ENCODE data around the gene ABCF2. TPM values are rescaled to one million over a fixed set of nuclear protein-coding genes. Genes with fewer than 3 reads are reported as not detected.
A peak's percentile ranks its signal among the peaks of the same experiment; 100 is the strongest.

Gene ABCF2
- total and polyA plus RNA-seq, 8 donors = 20.3 to 40.6 (median 25.8) TPM

GRCh38 chr7:151168003-151168786 lies 58.8 kb downstream of the ABCF2 start:
- TF ChIP-seq CTCF (IDR thresholded peaks at IDR 0.05) = peak; percentile 64 to 68
- intact Hi-C loops (cut with DNase I) = no loop called here
- peak in 2 of 4 donors; percentile 33 to 85 for DNase-seq
- Histone ChIP-seq H3K36me3 (no peaks in the 10 kb centered on the region), H3K27ac (no peak overlapping the region), H3K4me1 (peaks cover 11 to 19% of the 10 kb centered on the region in 2 donors), H3K9me3 (no peaks in the 10 kb centered on the region), H3K27me3 (peaks cover 55 to 98% of the 10 kb centered on the region in 2 donors), H3K4me3 (peak overlapping the region; percentile 31 to 33)
- ATAC-seq = peak; percentile 75

- H3K4me1 ChIP-seq = peaks cover 11 to 19% of the 10 kb centered on the region in 2 donors
- H3K4me3 ChIP-seq = peak within 1 kb of the TSS; percentile 31 to 33
- no peaks in the 10 kb centered on the region for H3K9me3 ChIP-seq
- intact Hi-C loops (cut with DNase I) = no loop called here
- peak; percentile 52 for ATAC-seq
- H3K36me3 ChIP-seq = no peaks in the 10 kb centered on the region
- peak in 2 of 4 donors; percentile 50 to 83 for DNase-seq
- peaks cover 55 to 99% of the 10 kb centered on the region in 2 donors for H3K27me3 ChIP-seq
- no peak for TF ChIP-seq CTCF (IDR thresholded peaks at IDR 0.05)
- H3K27ac ChIP-seq = no peak within 1 kb of the TSS
Observed at GRCh38 chr7:151167197-151167961, 59.6 kb downstream of the ABCF2 start, which contains the start of gene GBX1. Gene GBX1 (minus strand): TSS chr7:151167694. CDS start chr7:151167548, 146 bp downstream.

- H3K27me3 ChIP-seq = peaks cover 55 to 92% of the 10 kb centered on the region in 2 donors
- H3K9me3 ChIP-seq = no peaks in the 10 kb centered on the region
- peaks cover 11 to 19% of the 10 kb centered on the region in 2 donors for H3K4me1 ChIP-seq
- TF ChIP-seq CTCF (IDR thresholded peaks at IDR 0.05) = no peak
- no peaks in the 10 kb centered on the region for H3K36me3 ChIP-seq
- peak overlapping the region; percentile 31 to 33 for H3K4me3 ChIP-seq
- ATAC-seq = no peak
- DNase-seq = no peak
- intact Hi-C loops (cut with DNase I) = no loop called here
- no peak overlapping the region for H3K27ac ChIP-seq
Observed at GRCh38 chr7:151166629-151167196, 60.3 kb downstream of the ABCF2 start.

Other genes with a start within 250 kb of the ABCF2 start
- gene KCNH2, start 248.9 kb downstream of the ABCF2 start, total RNA-seq = 1 to 10 TPM in 1 of 2 donors, under 1 TPM in 1; 0.82 to 1.3 TPM
- 1 to 10 TPM; 2.8 to 5.3 (median 4.3) TPM for gene KCNH2, start 248.9 kb downstream of the ABCF2 start, polyA plus RNA-seq (ENCODE audit: insufficient read length in 6 of 6)
- 10 to 100 TPM; 12.1 to 21.8 TPM for gene NOS3, start 236.2 kb downstream of the ABCF2 start, total RNA-seq
- 10 to 100 TPM in 2 of 6 donors, 1 to 10 TPM in 4; 7.5 to 11.3 (median 9.7) TPM for gene NOS3, start 236.2 kb downstream of the ABCF2 start, polyA plus RNA-seq (ENCODE audit: insufficient read length in 6 of 6)
- under 1 TPM; 0.68 to 0.70 TPM for gene ATG9B, start 202.7 kb downstream of the ABCF2 start, total RNA-seq
- 1 to 10 TPM; 3.4 to 7.1 (median 3.8) TPM for gene ATG9B, start 202.7 kb downstream of the ABCF2 start, polyA plus RNA-seq (ENCODE audit: insufficient read length in 6 of 6)
- gene ABCB8, start 198.8 kb downstream of the ABCF2 start, total RNA-seq = 10 to 100 TPM; 47.5 to 52.1 TPM
- 10 to 100 TPM; 20.5 to 32.8 (median 22.4) TPM for gene ABCB8, start 198.8 kb downstream of the ABCF2 start, polyA plus RNA-seq (ENCODE audit: insufficient read length in 6 of 6)
- 1 to 10 TPM; 2.7 to 3.5 TPM for gene ASIC3, start 178.7 kb downstream of the ABCF2 start, total RNA-seq
- gene ASIC3, start 178.7 kb downstream of the ABCF2 start, polyA plus RNA-seq (ENCODE audit: insufficient read length in 6 of 6) = 1 to 10 TPM; 2.3 to 6.0 (median 3.4) TPM
- 10 to 100 TPM; 15.6 to 17.1 TPM for gene CDK5, start 169.3 kb downstream of the ABCF2 start, total RNA-seq
- gene CDK5, start 169.3 kb downstream of the ABCF2 start, polyA plus RNA-seq (ENCODE audit: insufficient read length in 6 of 6) = 10 to 100 TPM; 13.8 to 15.7 (median 14.3) TPM
- gene SLC4A2, start 167.6 kb downstream of the ABCF2 start, total RNA-seq = 100 to 1,000 TPM; 191 to 205 TPM
- 100 to 1,000 TPM in 3 of 6 donors, 10 to 100 TPM in 3; 81.7 to 134 (median 100) TPM for gene SLC4A2, start 167.6 kb downstream of the ABCF2 start, polyA plus RNA-seq (ENCODE audit: insufficient read length in 6 of 6)
- gene FASTK, start 146.4 kb downstream of the ABCF2 start, total RNA-seq = 10 to 100 TPM; 63.5 to 65.7 TPM
- 10 to 100 TPM; 38.2 to 60.7 (median 48.3) TPM for gene FASTK, start 146.4 kb downstream of the ABCF2 start, polyA plus RNA-seq (ENCODE audit: insufficient read length in 6 of 6)
- 10 to 100 TPM; 39.6 to 49.1 TPM for gene TMUB1, start 143.7 kb downstream of the ABCF2 start, total RNA-seq
- gene TMUB1, start 143.7 kb downstream of the ABCF2 start, polyA plus RNA-seq (ENCODE audit: insufficient read length in 6 of 6) = 10 to 100 TPM; 21.2 to 30.9 (median 23.0) TPM
- gene AGAP3, start 140.7 kb downstream of the ABCF2 start, total RNA-seq = 100 to 1,000 TPM; 161 to 167 TPM
- gene AGAP3, start 140.7 kb downstream of the ABCF2 start, polyA plus RNA-seq (ENCODE audit: insufficient read length in 6 of 6) = 100 to 1,000 TPM in 2 of 6 donors, 10 to 100 TPM in 4; 83.3 to 103 (median 98.7) TPM
- gene GBX1, start 59.5 kb downstream of the ABCF2 start, total RNA-seq = not detected
- under 1 TPM in 3 of 6 donors, not detected in 3; 0.24 to 0.42 (median 0.28) TPM for gene GBX1, start 59.5 kb downstream of the ABCF2 start, polyA plus RNA-seq (ENCODE audit: insufficient read length in 6 of 6)
- gene ASB10, start 40.0 kb downstream of the ABCF2 start, total RNA-seq = not detected
- not detected for gene ASB10, start 40.0 kb downstream of the ABCF2 start, polyA plus RNA-seq (ENCODE audit: insufficient read length in 6 of 6)
- gene H2BK1, start 16.7 kb downstream of the ABCF2 start, total RNA-seq = not detected
- not detected for gene H2BK1, start 16.7 kb downstream of the ABCF2 start, polyA plus RNA-seq (ENCODE audit: insufficient read length in 6 of 6)
- gene CHPF2, start 5.3 kb upstream of the ABCF2 start, total RNA-seq = 10 to 100 TPM; 44.0 to 53.8 TPM
- 10 to 100 TPM; 18.1 to 30.9 (median 21.5) TPM for gene CHPF2, start 5.3 kb upstream of the ABCF2 start, polyA plus RNA-seq (ENCODE audit: insufficient read length in 6 of 6)
- 10 to 100 TPM; 45.5 to 49.4 TPM for gene SMARCD3, start 21.5 kb upstream of the ABCF2 start, total RNA-seq
- gene SMARCD3, start 21.5 kb upstream of the ABCF2 start, polyA plus RNA-seq (ENCODE audit: insufficient read length in 6 of 6) = 100 to 1,000 TPM in 4 of 6 donors, 10 to 100 TPM in 2; 86.2 to 130 (median 107) TPM
- gene NUB1, start 114.6 kb upstream of the ABCF2 start, total RNA-seq = 10 to 100 TPM; 40.9 to 42.4 TPM
- gene NUB1, start 114.6 kb upstream of the ABCF2 start, polyA plus RNA-seq (ENCODE audit: insufficient read length in 6 of 6) = 10 to 100 TPM; 68.3 to 81.8 (median 73.8) TPM
- 1 to 10 TPM in 1 of 2 donors, under 1 TPM in 1; 0.85 to 1.1 TPM for gene WDR86, start 182.8 kb upstream of the ABCF2 start, total RNA-seq
- gene WDR86, start 182.8 kb upstream of the ABCF2 start, polyA plus RNA-seq (ENCODE audit: insufficient read length in 6 of 6) = 10 to 100 TPM; 16.5 to 24.1 (median 21.8) TPM
- gene CRYGN, start 212.9 kb upstream of the ABCF2 start, total RNA-seq = not detected
- gene CRYGN, start 212.9 kb upstream of the ABCF2 start, polyA plus RNA-seq (ENCODE audit: insufficient read length in 6 of 6) = under 1 TPM; 0.34 to 0.75 (median 0.56) TPM